Limb (tissue), 2 donors: ENCODE measurements around the gene MKI67.

Experiments used
- DNase-seq, 2 donors: peaks; one replicate each; pipeline ENCODE4 v3.0.0-alpha.2; 2016; ENCODE audit errors: extremely low spot score in 2 of 2

Gene MKI67

GRCh38 chr10:128083191-128083895, 42.9 kb downstream of the MKI67 start:
- DNase-seq = no peak

- DNase-seq = peak in 1 of 2 donors; percentile 29
Measured at GRCh38 chr10:128081720-128082119, 44.5 kb downstream of the MKI67 start.

GRCh38 chr10:128081222-128081621, 45.0 kb downstream of the MKI67 start:
- no peak for DNase-seq

- no peak for DNase-seq
Measured at GRCh38 chr10:128080641-128081040, 45.6 kb downstream of the MKI67 start.

- DNase-seq = no peak
Measured at GRCh38 chr10:128080231-128080630, 46.0 kb downstream of the MKI67 start.

- DNase-seq = peak in 1 of 2 donors; percentile 79
Measured at GRCh38 chr10:128078136-128078969, 47.9 kb downstream of the MKI67 start.

GRCh38 chr10:128077155-128077875, 48.9 kb downstream of the MKI67 start:
- DNase-seq = peak in 1 of 2 donors; percentile 20

- no peak for DNase-seq
Measured at GRCh38 chr10:128074589-128074988, 51.6 kb downstream of the MKI67 start.

- DNase-seq = no peak
Measured at GRCh38 chr10:128073890-128074289, 52.3 kb downstream of the MKI67 start.

- DNase-seq = no peak
Measured at GRCh38 chr10:128072941-128073645, 53.1 kb downstream of the MKI67 start.

- no peak for DNase-seq
Measured at GRCh38 chr10:128072046-128072445, 54.2 kb downstream of the MKI67 start.

- DNase-seq = no peak
Measured at GRCh38 chr10:128071417-128071782, 54.8 kb downstream of the MKI67 start.

GRCh38 chr10:128070721-128071416, 55.4 kb downstream of the MKI67 start:
- DNase-seq = no peak

- DNase-seq = no peak
Measured at GRCh38 chr10:128070161-128070560, 56.1 kb downstream of the MKI67 start.

- peak; percentile 84 to 88 for DNase-seq
Measured at GRCh38 chr10:128069351-128070051, 56.7 kb downstream of the MKI67 start.

- DNase-seq = peak in 1 of 2 donors; percentile 17
Measured at GRCh38 chr10:128068398-128069285, 57.6 kb downstream of the MKI67 start.

- peak in 1 of 2 donors; percentile 22 for DNase-seq
Measured at GRCh38 chr10:128067691-128068397, 58.4 kb downstream of the MKI67 start.

- DNase-seq = no peak
Measured at GRCh38 chr10:128066870-128067382, 59.3 kb downstream of the MKI67 start.
